Stimulated activated CD8-positive, alpha-beta memory T cell treated with anti-CD3 and anti-CD28 coated beads, Interleukin-12 subunit alpha, Interleukin-12 subunit beta, amount 100 ng/mL, for 1 hour (primary cell): ENCODE results near the gene NUDT14.

ENCODE experiments used
- DNase-seq: peaks from one replicate; pipeline ENCODE4 v3.0.0-alpha.2; 2020; ENCODE audit warnings: low read depth

NUDT14 gene

GRCh38 chr14:105173901-105174894 lies 6.9 kb downstream of the NUDT14 start:
- DNase-seq, result peak; percentile 25

GRCh38 chr14:105173145-105173544 lies 8.0 kb downstream of the NUDT14 start:
- no peak for DNase-seq

- DNase-seq, result no peak
These were observed 8.6 kb downstream of the NUDT14 start for GRCh38 chr14:105172476-105172875.

GRCh38 chr14:105171004-105171673 lies 10.0 kb downstream of the NUDT14 start:
- no peak for DNase-seq

- DNase-seq, result no peak
These were observed 11.1 kb downstream of the NUDT14 start for GRCh38 chr14:105169776-105170655.

GRCh38 chr14:105168979-105169507 lies 12.1 kb downstream of the NUDT14 start:
- no peak for DNase-seq

GRCh38 chr14:105168496-105168978 lies 12.6 kb downstream of the NUDT14 start, which contains the start of gene JAG2:
JAG2 (minus strand) TSS chr14:105168776; CDS start chr14:105168420, 356 bp downstream.
- DNase-seq, result peak; percentile 23

- no peak for DNase-seq
These were observed 13.1 kb downstream of the NUDT14 start for GRCh38 chr14:105168093-105168420.

GRCh38 chr14:105167303-105168092 lies 13.6 kb downstream of the NUDT14 start:
- DNase-seq, result no peak

GRCh38 chr14:105166571-105167302 lies 14.4 kb downstream of the NUDT14 start:
- no peak for DNase-seq

GRCh38 chr14:105165761-105166485 lies 15.2 kb downstream of the NUDT14 start:
- DNase-seq, result no peak

- no peak for DNase-seq
These were observed 15.9 kb downstream of the NUDT14 start for GRCh38 chr14:105165134-105165704.

GRCh38 chr14:105163040-105163742 lies 17.9 kb downstream of the NUDT14 start:
- no peak for DNase-seq

- no peak for DNase-seq
These were observed 18.5 kb downstream of the NUDT14 start for GRCh38 chr14:105162669-105162979.

GRCh38 chr14:105161964-105162668 lies 19.0 kb downstream of the NUDT14 start:
- no peak for DNase-seq

- no peak for DNase-seq
These were observed 19.8 kb downstream of the NUDT14 start for GRCh38 chr14:105161309-105161708.

GRCh38 chr14:105160776-105161175 lies 20.3 kb downstream of the NUDT14 start:
- no peak for DNase-seq

GRCh38 chr14:105159344-105159743 lies 21.8 kb downstream of the NUDT14 start:
- no peak for DNase-seq
